HTERT RPE-1 (cell line): Measurements from ENCODE around the gene CHML.

ENCODE experiments used
- in situ Hi-C: fragments of 300-500 bp; cut with MboI; formaldehyde crosslinking; loops from 4 replicates; pipeline ENCODE4 v1.14.3; 2020; ENCODE audit warnings: low sequenced_read_pairs

CHML gene

GRCh38 chr1:241593186-241593585 is 47.0 kb downstream of the CHML start:
- in situ Hi-C loops: no loop called here

GRCh38 chr1:241592273-241592958 is 47.8 kb downstream of the CHML start:
- in situ Hi-C loops: no loop called here

DNA sequence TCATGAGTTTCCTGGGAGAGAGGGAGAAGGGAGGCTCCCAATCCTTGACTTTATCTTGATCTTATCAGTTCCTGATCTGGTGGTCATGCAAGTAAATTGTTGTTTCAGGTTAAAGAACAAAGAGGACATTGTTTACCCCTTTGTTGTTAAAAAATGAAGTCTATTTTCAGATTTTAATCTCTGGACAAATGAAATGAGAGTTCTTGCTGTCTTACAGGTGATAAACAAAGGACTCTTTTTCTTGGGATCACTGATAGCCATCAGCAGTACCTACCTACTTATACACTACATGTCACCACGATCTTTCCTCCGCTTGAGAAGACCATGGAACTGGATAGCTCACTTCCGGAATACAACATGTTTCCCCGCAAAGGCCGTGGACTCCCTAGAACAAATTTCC is 48.4 kb downstream of the CHML start:
- in situ Hi-C loops: no loop called here

DNA sequence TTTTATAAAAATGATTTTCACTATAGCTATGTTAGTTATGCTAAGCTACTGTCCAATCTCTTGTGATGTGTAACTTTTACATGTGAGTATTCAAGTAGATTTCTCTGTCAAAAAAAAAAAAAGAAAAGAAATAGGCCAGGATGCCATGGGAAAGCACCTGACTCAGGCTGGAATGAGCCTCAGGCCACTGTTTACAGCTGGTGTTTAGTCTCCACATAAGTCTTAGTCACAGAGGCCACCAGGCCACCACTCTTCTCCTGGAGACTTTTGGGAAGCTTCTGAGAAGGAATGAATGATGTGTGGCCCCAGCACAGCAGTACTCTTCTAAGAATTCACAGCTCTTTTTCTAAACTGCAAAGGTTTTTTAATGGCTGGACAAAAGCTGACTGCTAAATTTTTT is 48.9 kb downstream of the CHML start:
- in situ Hi-C loops: no loop called here

DNA sequence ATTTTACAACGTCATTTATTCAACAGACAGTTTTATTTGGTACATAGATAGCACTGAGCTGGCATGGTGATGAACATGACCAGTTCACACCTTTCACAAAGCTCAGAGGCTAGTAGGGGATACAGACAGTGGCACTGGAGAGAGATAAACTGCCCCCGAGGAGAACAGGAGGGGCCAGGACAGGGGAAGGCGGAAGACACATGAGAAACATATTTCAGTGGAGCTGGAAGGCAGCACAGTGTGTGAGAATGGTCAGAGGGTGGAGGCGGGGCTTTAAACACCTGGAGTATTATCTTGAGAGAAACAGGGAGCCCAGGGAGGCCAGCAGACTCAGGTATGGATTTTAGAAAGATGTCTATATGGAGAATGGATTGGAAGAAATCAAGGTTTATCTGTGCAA is 49.5 kb downstream of the CHML start:
- in situ Hi-C loops: no loop called here
